Thyroid gland (tissue), 4 donors: ENCODE data around the gene CANT1.

Experiments
- POLR2A ChIP-seq, 2 donors: fragments of 450-650 bp; IDR thresholded peaks; one replicate each; pipeline ENCODE4 v1.6.1; 2017; ENCODE audit warnings: antibody characterized with exemption in 2 of 2, mild to moderate bottlenecking in 2 of 2, moderate library complexity in 1 of 2
- TF ChIP-seq, protein P1 (sequence below), 6 experiments: fragments of 200-600 bp in 3 of 6; fragments of 450-650 bp in 3 of 6; sonication (generic) in 3 of 6; IDR thresholded peaks; one replicate each; pipeline ENCODE4 v1.5.1; 2016 to 2019; ENCODE audit warnings: antibody characterized with exemption in 6 of 6, mild to moderate bottlenecking in 2 of 6, inconsistent platforms in 1 of 6, moderate library complexity in 1 of 6

DNA sequence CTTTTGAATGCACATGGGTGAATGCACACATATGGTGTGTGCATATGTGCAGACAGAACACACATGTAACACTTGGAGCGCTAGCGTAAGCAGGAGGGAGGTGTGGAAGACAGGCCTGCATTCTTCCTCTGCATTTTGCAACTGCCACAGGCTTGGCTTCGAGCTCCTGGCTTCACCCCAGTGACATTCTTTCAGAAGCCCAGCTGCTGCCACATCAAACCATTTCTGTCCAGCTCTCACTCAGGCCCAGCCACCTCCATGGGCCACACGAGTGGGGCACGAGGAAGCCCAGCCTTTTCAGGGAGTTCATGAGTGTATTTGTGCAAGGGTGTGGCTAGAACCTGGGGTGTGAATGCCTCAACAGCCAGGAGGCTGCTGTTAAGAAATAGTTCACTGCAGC, 48.6 kb downstream of the CANT1 start:
- TF ChIP-seq, protein P1, sequence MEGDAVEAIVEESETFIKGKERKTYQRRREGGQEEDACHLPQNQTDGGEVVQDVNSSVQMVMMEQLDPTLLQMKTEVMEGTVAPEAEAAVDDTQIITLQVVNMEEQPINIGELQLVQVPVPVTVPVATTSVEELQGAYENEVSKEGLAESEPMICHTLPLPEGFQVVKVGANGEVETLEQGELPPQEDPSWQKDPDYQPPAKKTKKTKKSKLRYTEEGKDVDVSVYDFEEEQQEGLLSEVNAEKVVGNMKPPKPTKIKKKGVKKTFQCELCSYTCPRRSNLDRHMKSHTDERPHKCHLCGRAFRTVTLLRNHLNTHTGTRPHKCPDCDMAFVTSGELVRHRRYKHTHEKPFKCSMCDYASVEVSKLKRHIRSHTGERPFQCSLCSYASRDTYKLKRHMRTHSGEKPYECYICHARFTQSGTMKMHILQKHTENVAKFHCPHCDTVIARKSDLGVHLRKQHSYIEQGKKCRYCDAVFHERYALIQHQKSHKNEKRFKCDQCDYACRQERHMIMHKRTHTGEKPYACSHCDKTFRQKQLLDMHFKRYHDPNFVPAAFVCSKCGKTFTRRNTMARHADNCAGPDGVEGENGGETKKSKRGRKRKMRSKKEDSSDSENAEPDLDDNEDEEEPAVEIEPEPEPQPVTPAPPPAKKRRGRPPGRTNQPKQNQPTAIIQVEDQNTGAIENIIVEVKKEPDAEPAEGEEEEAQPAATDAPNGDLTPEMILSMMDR (IDR thresholded peaks at IDR 0.05) = no peak
- TF ChIP-seq POLR2A (IDR thresholded peaks at IDR 0.05) = no peak
